A204.1 (cell line): ENCODE data around the gene DTNBP1.

Experiments
- FAIRE-seq: peaks from 2 replicates; lab custom pipeline; 2012; peaks lifted over from hg19 to GRCh38; lab: Jason Lieb, UNC

DTNBP1 gene

DNA sequence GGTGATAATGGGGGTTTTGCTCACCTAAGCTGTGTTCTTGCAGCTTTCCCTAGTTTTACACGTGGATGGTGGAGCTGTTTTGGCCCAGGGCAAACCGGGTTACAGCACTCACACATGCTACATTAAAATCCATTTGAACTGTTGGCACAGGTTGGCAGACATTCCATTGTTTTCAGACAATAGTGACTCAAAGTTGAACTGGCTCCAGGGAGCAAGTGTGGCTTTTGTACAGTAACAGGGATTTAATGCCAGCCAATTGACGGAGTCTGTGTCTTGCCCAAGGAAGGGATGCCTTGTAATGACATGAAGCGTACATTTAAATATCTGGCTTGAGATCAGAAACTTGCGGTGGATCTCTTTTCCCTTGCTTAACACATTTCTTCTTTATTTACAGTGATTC, 183.1 kb downstream of the DTNBP1 start:
- FAIRE-seq, result no peak

GRCh38 chr6:15477746-15478145, 185.1 kb downstream of the DTNBP1 start:
- no peak for FAIRE-seq

DNA sequence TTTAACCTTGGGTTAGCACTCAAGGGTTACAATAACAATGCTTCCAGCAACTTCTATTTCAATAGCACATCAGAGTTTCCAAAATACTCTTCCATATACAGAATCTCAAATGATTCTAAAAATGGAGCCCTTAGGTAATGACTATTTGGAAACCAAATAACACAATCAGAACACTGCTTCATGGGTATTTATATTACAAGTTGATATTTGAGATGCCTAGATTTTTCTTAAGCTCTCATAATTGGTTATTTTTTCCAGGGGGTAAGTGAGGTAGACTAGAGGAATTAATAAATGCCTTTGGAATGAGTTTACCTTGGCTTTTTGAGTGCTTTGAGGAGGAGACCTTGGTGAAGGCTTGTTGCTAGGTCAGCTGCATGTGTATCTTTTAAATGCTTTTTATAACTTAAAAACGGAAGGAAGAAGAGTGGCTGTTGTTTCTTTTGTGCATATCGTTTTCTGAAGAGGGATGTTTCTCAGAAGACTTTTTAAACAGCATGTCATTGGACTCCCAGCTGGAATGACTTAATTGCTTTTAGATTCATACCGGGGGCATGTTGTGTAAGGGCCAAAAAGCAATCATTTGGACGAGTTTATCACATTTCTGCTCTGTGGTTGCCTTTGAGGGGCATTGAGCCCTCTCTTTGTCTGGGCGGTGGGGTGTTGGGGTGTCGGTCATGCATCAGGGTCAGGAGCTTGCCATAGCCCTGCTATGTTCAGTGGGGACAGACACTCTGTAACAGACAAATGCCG, 186.0 kb downstream of the DTNBP1 start:
- no peak for FAIRE-seq

GRCh38 chr6:15475872-15476271, 187.0 kb downstream of the DTNBP1 start:
- no peak for FAIRE-seq

DNA sequence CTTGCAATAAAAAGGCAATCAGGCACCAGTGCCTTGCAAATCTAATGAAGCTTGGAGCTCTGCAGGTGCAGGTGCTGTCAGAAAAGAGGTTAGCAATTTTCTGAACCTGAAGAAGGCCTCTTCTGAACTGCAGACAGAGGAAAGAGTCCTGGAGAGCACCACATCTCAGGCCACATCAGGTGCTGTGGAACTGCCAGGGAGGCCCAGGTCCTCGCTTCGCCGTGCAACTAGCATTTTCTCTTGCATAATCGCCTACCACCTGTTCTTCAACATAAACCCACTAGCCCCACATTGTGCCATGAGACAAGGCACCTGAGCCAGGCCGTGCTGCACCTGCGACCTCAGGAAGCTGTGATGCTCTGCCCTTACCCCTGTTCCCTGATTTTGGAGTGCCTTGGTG, 187.6 kb downstream of the DTNBP1 start:
- no peak for FAIRE-seq

DNA sequence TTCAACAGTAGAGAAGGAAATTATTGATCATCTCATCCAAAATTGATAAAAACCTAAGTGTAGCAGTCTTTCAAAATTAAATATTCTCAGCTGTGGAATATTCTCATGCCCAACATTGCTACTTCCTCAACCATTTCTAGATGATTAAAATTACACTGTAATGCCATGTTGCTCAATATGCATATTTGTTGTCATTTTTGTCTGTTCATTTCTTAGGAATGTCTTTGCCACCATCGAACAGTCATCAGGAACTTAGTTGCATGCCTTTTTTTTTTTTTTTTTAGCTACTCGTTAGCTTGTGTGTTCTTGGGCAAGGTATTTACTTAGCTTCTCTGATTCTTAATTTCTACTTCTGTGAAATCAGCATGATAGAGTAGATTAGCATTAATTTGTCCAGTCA, 188.6 kb downstream of the DTNBP1 start:
- FAIRE-seq, result no peak

- no peak for FAIRE-seq
Measured at GRCh38 chr6:15473741-15474161, 189.1 kb downstream of the DTNBP1 start.

DNA sequence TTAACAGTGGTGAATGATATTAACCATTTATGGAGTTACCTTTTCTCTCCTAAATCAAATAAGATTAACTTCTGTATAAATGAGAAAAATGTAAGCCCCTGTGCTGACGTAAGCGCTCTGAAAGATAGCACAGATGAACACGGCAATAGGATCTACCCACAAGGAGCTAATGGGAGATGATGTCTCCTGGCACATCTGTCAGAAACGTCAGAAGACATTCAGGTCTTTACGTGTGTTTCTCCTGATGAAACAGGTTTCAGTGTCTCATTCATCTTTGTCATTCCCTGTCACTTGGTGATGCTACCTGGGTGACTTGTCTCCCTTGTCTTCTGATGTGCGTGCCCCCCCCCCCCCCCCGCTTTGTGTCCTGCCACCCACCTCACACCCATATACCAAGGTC, 189.7 kb downstream of the DTNBP1 start:
- FAIRE-seq, result no peak
